ENCODE data around the gene TTLL3.

The TTLL3 gene

GRCh38 chr3:9781551-9781950, 28.5 kb upstream of the TTLL3 start:
- no peak overlapping the region for H3K4me3 ChIP-seq (ENCODE audit: control insufficient read depth, low read depth, low read length)
- no peak for DNase-seq (ENCODE audit: low read depth)
- no peak for TF ChIP-seq CTCF (IDR thresholded peaks at IDR 0.05; ENCODE audit: control insufficient read depth, insufficient read depth, low read depth, low read length, missing control alignments)

DNA sequence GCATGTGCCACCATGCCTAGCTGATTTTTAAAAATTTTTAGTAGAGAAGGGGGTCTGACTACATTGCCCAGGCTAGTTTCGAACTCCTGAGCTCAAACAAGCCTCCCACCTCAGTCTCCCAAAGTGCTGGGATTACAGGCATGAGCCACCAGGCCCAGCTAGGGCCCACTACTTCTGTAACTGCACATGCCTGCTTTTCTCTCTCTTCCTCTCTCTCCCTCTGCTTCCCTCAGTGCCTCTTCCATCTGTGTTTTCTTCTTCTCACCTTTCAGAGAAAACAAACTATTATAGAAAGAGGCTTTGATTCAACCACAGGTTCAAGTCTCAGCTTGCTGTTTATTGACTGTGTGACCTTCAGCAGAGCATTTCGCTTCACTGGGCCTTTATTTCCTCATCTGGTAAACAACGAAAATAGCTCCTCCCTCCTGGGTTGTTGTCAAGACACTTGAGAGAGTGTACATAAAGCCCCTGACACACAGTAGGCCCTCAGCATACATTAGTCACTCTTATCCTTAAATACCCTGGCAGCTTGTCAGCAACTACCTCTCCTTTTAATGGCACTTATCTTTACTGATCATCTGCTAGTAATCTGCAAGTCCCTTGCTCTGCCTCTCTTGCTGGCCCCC, 28.0 kb upstream of the TTLL3 start:
- no peak for DNase-seq (ENCODE audit: low read depth)
- no peak for TF ChIP-seq CTCF (IDR thresholded peaks at IDR 0.05; ENCODE audit: control insufficient read depth, insufficient read depth, low read depth, low read length, missing control alignments)
- no peak overlapping the region for H3K4me3 ChIP-seq (ENCODE audit: control insufficient read depth, low read depth, low read length)

GRCh38 chr3:9782770-9783169, 27.3 kb upstream of the TTLL3 start:
- TF ChIP-seq CTCF (IDR thresholded peaks at IDR 0.05; ENCODE audit: control insufficient read depth, insufficient read depth, low read depth, low read length, missing control alignments): no peak

GRCh38 chr3:9783954-9784353, 26.1 kb upstream of the TTLL3 start:
- no peak for TF ChIP-seq CTCF (IDR thresholded peaks at IDR 0.05; ENCODE audit: control insufficient read depth, insufficient read depth, low read depth, low read length, missing control alignments)
- H3K4me3 ChIP-seq (ENCODE audit: control insufficient read depth, low read depth, low read length): no peak overlapping the region
- no peak for DNase-seq (ENCODE audit: low read depth)

More at GRCh38 chr3:9782770-9783169, 27.3 kb upstream of the TTLL3 start:
- no peak overlapping the region for H3K4me3 ChIP-seq (ENCODE audit: control insufficient read depth, low read depth, low read length)
- DNase-seq (ENCODE audit: low read depth): no peak

DNA sequence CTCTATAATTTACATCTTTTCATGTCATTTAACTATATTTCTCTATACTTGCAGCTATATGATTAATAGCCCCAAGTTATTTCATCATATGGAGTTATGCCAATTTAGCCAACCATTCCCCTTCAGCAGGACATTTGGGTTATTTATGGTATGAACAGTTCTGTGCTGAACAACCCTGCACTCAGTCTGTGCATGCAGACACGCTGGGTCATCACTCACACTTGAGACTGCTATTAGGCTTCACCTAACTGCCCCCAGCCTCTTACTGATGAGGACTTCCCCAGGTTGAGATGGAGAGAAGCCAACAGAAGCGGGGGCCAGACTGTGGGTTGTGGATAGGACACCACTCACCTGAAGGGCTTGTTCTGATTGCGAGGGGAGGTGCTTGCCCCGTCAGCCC, 25.1 kb upstream of the TTLL3 start:
- no peak for DNase-seq (ENCODE audit: low read depth)
- no peak for TF ChIP-seq CTCF (IDR thresholded peaks at IDR 0.05; ENCODE audit: control insufficient read depth, insufficient read depth, low read depth, low read length, missing control alignments)
- H3K4me3 ChIP-seq (ENCODE audit: control insufficient read depth, low read depth, low read length): no peak overlapping the region

DNA sequence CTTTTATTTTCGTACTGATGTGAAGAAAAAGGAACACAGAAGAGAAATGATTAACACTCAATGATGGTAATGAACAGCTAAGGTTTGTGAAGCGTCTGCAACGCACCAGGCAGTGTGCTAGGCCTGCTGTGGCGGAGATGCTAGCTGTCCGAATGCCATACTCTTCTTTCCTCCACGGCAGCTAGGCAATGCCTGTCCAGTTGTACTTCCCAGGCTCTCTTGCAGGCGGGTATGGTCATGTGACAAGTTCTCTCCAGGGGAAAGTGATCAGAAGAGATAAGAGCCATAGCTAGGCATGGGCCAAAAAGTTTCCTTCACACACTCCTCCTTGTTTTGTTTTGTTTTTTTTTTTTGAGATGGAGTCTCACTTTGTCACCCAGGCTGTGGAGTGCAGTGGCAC, 24.5 kb upstream of the TTLL3 start:
- TF ChIP-seq CTCF (IDR thresholded peaks at IDR 0.05; ENCODE audit: control insufficient read depth, insufficient read depth, low read depth, low read length, missing control alignments): no peak
- H3K4me3 ChIP-seq (ENCODE audit: control insufficient read depth, low read depth, low read length): no peak overlapping the region
- no peak for DNase-seq (ENCODE audit: low read depth)
